ENCODE results near the gene CCL26.
"Not testable (repeated sequence)": the region's sequence is repeated elsewhere in the genome, so short reads cannot be mapped to it uniquely, and the experiment has no call there.

Gene CCL26

GRCh38 chr7:75772081-75773077 is at the start of gene CCL26:
Gene CCL26, minus strand, starts transcription at chr7:75772211. Its CDS starts 35 bp downstream, at chr7:75772176.
- DNase-seq: no peak

- no peak for DNase-seq
Measured at GRCh38 chr7:75820688-75821087, 48.7 kb upstream of the CCL26 start.

GRCh38 chr7:75819711-75820110 is 47.7 kb upstream of the CCL26 start:
- DNase-seq: no peak

GRCh38 chr7:75818472-75818871 is 46.5 kb upstream of the CCL26 start:
- no peak for DNase-seq

GRCh38 chr7:75817116-75817515 is 45.1 kb upstream of the CCL26 start:
- no peak for DNase-seq

GRCh38 chr7:75815418-75816064 is 43.5 kb upstream of the CCL26 start:
- no peak for DNase-seq

- no peak for DNase-seq
Measured at GRCh38 chr7:75814407-75814947, 42.5 kb upstream of the CCL26 start.

- no peak for DNase-seq
Measured at GRCh38 chr7:75813781-75814236, 41.8 kb upstream of the CCL26 start, which contains the start of gene CCL24. Gene CCL24, minus strand, starts transcription at chr7:75813806. Its CDS starts 91 bp downstream, at chr7:75813715.

GRCh38 chr7:75813084-75813483 is 41.1 kb upstream of the CCL26 start:
- DNase-seq: no peak

GRCh38 chr7:75811894-75812678 is 40.1 kb upstream of the CCL26 start:
- DNase-seq: no peak

- DNase-seq: no peak
Measured at GRCh38 chr7:75809396-75809795, 37.4 kb upstream of the CCL26 start.

GRCh38 chr7:75808106-75808505 is 36.1 kb upstream of the CCL26 start:
- DNase-seq: no peak

GRCh38 chr7:75807452-75807851 is 35.4 kb upstream of the CCL26 start:
- DNase-seq: no peak

- DNase-seq: no peak
Measured at GRCh38 chr7:75806560-75807307, 34.7 kb upstream of the CCL26 start.

- DNase-seq: no peak
Measured at GRCh38 chr7:75804705-75805104, 32.7 kb upstream of the CCL26 start.

- DNase-seq: no peak
Measured at GRCh38 chr7:75804004-75804403, 32.0 kb upstream of the CCL26 start.

- DNase-seq: no peak
Measured at GRCh38 chr7:75802552-75802821, 30.5 kb upstream of the CCL26 start.

GRCh38 chr7:75798770-75799169 is 26.8 kb upstream of the CCL26 start:
- no peak for DNase-seq

- no peak for DNase-seq
Measured at GRCh38 chr7:75796420-75796819, 24.4 kb upstream of the CCL26 start.

GRCh38 chr7:75795831-75796285 is 23.8 kb upstream of the CCL26 start:
- no peak for DNase-seq

GRCh38 chr7:75793676-75794075 is 21.7 kb upstream of the CCL26 start:
- DNase-seq: no peak

- not testable (repeated sequence) for DNase-seq
Measured at GRCh38 chr7:75792567-75792966, 20.6 kb upstream of the CCL26 start.
